ENCODE measurements around the gene LRFN4.

Gene LRFN4

DNA sequence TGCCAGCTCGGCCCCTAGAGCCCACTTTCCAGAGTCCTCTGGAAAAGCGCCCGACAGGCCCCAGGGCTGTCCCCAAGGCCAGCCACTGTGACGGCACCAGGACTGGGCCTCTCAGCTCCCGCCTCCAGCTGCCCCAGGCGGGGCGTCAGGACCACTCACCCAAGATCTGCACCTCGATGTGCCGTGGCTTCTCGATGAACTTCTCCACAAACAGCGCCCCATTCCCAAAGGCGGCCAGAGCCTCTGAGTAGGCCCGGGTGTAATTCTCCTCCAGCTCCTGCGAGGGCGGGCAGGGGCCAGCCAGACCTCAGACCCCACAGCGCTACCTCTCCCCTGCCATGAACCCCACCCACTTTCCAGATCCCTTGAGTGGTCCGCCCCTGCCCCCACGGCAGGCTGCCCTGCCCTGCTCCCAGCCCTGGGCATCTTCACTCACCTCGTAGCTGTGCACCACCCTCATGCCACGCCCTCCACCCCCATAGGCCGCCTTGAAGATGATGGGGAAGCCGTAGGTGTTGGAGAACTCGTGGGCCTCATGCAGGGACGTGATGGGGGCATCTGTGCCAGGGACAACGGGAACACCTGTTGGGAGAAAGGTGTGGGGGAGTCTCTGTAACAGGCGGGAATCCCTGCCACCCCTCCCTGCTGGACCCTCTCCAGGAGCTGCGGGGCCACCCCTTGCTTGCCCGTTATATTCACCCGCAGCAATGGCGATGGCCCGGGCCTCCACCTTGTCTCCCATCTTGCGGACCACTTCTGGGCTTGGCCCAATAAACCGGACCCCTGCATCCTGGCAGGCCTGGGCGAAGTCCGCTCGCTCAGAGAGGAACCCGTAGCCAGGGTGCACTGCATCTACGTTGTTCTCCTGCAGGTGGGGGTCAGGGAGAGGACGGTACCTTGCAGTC, 14.0 kb downstream of the LRFN4 start:
- DNase-seq (ENCODE audit: low spot score): no peak

DNA sequence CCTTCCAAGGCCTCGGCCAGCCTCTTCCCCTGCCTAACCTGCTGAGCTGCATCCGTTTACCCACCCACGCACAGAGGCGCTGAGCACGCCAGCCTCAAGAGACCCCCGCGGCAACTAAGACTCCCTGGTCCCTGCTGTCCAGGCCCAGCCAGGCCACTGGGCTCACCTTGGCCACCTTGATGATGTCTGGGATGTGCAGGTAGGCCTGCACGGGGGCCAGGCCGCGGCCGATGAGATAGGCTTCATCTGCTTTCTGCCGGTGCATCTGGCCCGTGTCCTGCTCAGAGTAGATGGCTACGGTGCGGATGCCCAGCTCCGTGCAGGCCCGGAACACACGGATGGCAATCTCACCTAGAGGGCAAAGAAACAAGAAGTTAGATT, 14.6 kb downstream of the LRFN4 start:
- DNase-seq (ENCODE audit: low spot score): no peak

DNA sequence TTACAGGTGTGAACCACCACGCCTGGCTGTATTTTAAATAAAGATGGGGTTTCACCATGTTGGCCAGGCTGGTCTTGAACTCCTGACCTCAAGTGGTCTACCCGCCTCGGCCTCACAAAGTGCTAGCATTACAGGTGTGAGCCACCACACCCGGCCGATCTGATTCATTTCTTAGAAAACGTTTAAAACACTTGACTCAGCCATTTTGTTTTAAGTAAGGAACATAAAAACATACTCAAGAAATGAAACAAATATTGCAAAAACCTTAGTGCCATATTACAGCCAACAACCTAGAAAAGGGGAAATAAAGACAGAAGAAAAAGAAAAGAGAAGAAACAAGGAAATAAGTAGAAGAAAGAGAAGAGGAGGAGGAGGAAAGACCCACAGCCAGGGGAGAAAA, 17.4 kb downstream of the LRFN4 start:
- DNase-seq (ENCODE audit: low spot score): no peak

DNA sequence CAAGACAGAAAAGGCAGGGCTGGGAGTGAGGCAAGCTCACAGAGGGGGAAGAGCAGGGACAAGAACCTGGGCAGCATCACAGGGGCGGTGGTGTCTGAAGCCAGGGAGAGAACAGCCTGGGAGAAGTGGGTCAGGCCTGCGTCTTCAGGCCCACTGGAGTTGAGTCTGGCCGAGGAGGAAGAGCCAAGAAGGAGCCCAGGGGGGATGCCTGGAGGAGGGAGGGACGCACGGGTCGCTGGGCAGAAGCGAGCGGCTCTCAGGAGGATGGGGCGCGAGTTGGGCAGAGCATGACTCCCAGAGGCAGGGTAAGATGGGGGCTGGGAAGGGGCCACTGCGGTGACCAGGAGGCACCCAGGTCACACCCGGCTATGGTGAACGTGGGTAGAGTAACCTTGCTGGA, 18.5 kb downstream of the LRFN4 start:
- DNase-seq (ENCODE audit: low spot score): no peak

DNA sequence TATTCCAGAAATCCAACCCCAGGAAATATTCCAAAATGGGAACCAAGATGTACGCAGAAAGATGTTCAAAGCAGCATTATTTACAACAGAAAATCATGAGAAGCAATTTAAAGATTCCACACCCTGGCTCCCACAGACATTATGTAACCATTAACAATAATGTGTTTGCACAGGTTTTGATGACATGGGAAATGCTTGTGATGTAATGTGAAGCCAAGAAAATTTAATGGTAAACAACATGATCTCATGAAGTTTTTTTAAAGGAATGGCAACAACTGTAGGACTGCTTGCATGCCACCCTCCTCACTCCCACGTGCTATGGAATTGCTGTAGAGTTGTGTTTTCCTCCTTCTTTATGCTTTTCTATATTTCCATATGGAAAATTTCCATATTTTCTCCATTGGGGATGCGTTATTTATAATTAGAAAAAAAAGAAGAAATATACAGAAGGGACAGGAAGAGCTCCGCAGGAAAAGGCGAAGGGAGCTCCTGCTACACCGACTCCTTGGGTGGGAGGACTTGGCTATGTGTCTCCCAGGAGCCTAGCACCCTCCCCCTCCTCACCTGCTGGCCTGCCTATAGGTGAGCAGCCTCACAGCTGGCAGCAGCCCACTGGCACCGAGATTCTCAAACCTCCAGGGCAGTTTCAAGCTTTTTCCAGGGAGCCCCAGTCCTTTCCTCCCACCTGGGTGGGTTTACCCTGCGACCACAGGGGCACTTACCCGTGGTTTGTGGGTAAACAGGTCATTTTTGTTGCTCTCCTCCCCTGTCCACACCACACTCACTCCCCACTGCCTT, 20.9 kb downstream of the LRFN4 start:
- no peak for DNase-seq (ENCODE audit: low spot score)

DNA sequence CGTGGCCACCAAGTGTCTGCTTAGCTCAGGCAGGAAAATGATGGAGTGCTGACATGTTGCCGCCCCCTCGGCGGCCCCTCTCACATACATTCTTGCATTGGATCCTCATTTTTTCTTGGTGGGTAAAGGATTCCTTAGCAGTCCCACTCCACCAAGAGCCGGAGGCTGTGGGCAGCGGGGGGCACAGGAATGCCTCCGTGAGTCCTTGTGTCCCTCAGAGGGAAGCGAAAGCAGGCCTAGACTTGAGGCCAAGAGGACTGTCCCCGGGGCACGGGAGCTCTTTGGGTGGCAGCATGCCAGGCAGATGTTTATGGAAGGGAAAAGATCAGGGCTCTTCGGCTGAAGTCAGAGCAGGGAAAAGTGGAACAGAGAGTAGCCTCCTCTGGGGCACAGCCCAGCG, 21.6 kb downstream of the LRFN4 start:
- DNase-seq (ENCODE audit: low spot score): peak; percentile 19

DNA sequence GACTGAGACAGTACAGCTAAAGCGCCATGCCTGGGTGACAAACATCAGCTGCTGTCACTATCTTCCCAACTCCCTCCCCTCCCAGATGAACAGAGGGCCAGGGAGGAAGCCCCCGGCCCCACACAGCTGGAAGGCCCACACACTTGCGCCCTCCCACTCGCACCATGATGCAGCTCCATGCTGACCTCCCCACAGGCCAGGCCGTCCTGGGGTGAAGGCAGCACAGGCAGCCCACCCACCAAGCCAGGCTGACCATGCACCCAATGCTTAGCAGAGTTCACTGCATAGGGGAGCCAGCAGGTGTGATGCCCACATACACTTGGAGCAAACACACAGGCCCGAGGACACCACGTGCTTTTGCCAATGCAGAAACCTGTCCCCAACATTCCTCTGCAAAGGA, 22.1 kb downstream of the LRFN4 start:
- DNase-seq (ENCODE audit: low spot score): no peak

DNA sequence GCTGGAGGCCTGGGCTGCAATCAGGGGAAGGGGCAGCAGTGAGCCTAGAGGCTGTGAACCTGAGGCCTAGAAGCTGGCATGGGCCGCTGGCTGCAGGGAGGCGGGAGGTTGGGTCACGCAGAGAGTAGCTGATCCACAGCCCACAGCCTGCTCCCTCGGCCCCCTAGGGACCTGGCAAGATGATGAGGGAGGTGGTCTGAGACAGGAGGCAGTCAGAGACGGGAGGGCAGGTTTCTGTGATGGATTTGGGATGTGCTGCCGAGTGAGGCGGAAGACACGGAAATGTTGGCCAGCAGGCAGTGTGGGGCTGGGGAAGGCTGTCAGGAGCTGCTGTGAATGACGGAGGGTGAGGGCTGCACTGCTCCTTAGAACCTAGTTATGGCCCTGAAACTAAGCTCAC, 22.7 kb downstream of the LRFN4 start:
- no peak for DNase-seq (ENCODE audit: low spot score)

DNA sequence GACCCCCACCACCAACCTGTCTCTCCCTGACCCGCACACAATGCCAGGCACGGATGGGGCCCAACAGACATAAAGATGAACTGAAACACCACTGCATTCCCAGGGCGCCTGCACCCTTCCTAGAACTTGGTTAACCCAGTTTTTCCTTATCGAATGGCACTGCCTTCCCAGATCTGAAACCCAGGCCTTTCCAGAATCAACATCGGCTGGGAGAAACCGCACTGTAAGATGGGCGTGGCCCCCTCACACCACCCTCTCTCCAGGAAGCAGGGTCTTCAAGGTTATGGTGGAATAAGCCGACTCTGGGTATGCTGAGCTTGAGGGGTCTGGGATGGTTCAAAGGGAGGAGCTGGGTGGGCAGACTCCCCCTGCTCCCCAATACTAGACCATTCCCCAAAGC, 23.1 kb downstream of the LRFN4 start:
- DNase-seq (ENCODE audit: low spot score): no peak

DNA sequence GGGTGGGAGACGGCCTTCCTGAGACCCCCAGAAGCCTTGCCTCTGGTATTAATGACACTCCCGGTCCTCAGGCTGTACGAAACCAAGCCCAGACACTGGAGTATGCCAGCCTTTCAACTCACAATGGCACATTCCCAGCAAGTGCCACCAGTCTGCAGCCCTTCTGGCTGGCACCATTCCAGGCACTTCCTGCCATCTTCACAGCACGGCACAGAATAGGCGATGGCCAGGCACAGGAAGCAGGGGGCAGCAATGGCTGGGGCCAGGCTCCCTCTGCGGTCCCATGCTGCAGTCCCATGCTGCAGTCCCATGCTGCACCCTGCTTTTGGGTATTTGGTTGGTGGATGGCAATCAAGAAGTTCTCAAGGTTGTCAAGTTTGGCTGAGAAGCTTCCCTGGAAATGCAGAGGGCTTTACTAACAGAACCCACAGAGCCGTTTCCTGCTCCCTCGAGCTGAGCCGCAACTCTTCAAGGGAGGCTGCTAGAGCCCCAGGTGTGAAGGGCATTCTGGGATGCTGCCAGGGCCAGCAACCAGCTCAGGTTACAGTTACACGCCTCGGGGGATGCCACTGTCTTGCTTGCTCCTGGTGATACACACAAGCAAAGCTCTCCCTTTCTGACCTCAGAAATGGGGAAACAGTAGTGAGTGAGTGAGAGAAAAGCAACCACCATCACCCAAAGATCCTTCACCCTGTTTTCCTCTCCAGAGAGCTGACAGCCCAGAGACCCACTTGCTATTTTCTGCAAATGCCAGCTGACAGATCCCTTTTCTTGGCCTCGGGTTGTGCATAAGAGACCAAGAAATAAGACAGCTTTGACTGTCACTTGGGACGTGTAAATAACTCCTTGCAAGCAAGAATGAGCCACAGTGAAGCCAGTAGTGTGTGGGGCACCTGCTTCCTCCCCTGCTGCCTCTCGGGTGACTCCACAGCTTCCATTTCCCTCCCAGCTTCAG, 23.9 kb downstream of the LRFN4 start:
- no peak for DNase-seq (ENCODE audit: low spot score)

DNA sequence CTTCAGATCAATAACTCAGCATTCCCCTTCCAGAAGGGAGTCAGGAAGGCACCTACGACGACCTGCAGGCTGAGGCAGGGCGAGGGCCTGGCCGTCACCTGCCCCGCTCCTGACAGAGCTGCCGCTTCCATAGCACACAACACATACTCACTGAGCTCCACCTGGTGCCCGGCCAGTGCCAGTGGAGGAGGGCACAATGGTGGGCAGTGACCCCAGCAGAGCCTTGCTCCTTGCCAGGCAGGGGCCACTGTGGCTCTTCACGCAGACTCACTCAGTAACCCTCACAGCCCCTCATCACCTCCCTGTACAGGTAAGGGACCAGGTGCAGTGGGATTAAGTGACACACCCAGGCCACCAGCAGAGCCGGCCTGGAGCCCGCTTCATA, 24.6 kb downstream of the LRFN4 start:
- DNase-seq (ENCODE audit: low spot score): no peak

DNA sequence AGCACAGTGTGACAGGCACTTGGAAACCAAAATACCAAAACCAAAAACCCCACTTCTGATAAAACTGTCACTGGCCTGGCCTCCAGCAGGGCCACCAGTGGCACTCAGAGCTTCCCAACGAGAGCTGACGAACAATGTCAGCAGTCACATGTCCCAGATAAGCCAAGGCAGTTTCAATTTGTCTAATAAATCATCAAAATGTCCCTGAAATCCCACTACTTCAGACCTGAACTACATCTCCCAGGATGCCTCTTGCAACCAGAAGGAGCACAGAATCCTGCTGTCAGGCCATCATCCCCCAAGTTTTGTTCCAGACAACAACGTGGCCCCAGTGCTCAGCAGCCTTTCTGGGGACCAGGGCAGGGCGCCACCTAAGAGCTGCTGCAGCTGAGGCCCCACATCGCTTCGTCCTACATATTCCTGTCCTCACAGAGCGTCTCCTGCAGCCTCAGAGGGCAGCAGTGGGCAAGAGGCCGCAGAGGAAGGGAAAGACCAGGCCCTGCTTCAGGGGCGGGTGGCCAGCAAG, 25.1 kb downstream of the LRFN4 start:
- DNase-seq (ENCODE audit: low spot score): no peak

DNA sequence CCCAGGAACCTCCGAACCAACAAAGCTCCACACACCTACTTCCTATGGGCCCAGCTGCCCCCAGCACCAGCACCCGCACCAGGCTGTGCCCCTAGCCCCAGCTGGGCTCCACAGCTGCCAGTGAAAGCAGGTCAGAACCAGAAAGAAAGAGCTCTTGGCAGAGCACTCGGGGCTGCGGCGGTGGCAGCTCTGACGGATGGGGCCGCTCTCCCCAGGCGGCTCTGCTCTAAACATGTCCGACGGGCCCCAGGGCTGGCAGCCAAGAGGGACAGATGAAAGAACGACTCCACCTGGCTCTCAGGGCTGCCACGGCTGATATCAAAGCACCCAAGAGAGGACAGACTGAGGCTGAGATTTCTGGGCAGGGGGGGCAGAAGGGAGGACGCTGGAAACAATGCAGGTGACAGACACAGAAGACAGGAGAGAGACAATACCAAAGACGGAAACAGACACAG, 25.7 kb downstream of the LRFN4 start:
- DNase-seq (ENCODE audit: low spot score): no peak

DNA sequence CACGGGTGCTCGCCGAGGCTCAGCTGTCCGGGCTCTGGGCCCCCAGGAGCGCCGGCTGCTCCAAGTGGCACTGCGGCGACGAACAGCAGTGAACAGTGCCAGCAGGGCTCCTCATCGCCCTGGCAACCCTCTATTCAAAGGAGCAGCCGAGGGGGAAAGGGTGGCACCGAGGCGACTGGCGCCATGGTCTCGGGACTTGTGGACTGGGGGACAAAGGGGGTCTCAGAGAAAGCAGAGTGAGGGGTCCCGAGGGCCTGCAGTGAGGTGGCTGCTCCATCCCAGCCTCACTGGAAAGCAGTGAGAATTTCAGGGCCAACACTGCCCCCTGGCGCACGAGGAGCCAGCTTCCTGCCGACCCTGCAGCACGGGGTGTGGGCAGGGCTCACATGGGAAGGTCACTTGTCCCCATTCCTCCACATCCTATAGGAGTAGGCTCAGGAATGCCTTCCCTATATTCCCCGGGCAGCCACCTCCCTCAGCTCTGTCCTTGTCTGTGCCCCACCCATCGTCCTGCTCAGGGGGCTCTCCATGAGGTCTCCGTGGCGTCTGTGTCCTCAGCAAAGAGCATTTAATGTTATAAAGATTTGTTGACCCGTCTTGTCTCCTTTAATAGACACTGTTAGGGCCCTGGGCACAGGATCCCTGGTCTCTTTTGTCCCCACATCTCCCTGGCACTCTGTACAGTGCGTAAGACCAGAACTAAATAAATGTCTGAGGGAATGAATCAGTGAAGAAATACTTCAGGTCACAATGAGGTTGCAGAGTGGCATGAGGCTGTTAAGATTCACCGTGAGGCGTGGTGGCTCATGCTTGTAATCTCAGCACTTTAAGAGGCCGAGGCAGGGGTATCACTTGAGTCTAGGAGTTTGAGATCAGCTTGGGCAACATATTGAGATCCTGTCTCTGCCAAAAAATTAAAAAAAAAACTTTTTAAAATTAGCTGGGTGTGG, 26.4 kb downstream of the LRFN4 start:
- peak; percentile 27 for DNase-seq (ENCODE audit: low spot score)

DNA sequence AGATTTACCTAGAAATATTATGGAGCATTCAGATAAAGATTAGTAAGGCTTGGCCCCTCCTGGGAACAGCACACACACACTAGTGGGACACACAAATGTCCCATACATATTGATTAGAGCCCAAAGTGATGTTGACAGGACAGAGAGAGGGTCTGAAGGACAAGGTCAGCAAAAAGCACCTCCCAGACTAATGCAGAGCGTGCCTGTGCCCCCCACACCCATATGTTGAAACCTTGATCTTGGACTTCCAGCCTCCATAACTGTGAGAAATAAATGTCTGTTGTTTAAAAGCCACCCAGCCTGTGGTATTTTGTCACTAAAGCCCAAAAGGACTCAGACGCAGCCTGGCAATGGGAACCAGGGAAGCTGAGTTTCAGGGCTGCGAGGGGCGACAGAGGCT, 27.6 kb downstream of the LRFN4 start:
- no peak for DNase-seq (ENCODE audit: low spot score)

DNA sequence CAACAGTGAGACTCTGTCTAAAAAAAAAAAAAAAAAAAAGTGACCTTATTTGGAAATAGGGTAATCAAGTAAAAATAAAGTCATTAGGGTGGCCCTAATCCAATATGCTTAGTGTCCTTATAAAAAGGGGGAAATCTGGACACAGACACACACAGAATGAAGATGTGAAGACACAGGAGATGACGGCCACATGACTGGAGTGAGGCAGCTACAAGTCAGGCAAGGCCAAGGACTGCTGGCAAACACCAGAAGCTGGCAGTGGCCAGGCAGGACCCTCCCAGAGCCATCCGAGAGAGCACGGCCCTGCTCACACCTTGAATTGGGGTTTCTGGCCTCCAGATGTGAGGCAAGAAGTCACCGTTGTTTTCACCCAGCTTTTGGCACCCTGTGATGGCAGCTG, 28.6 kb downstream of the LRFN4 start:
- no peak for DNase-seq (ENCODE audit: low spot score)

DNA sequence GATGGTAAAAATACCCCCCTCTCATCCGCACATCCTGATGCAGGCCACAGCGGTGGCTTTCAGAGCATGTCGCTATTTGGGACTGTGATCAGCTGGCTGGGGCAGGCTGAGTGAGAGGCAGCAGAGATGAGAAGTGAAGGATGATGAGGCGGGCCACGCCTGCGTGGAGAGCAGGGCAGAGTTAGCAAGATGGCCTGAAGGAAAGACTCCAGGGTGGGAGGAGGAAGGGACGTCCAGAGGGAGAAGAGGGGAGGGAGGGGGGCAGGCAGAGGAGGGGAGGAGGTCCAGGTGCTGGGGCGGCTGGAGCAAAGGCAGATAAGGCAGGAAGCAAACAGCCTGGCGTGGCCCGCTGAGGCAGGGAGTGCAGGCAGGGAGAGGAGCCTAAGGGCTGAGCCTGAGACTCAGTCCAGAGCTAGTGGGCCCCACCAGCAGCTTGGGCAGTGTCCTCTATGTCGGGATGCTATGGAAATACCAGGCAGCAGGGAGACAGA, 29.1 kb downstream of the LRFN4 start:
- no peak for DNase-seq (ENCODE audit: low spot score)

DNA sequence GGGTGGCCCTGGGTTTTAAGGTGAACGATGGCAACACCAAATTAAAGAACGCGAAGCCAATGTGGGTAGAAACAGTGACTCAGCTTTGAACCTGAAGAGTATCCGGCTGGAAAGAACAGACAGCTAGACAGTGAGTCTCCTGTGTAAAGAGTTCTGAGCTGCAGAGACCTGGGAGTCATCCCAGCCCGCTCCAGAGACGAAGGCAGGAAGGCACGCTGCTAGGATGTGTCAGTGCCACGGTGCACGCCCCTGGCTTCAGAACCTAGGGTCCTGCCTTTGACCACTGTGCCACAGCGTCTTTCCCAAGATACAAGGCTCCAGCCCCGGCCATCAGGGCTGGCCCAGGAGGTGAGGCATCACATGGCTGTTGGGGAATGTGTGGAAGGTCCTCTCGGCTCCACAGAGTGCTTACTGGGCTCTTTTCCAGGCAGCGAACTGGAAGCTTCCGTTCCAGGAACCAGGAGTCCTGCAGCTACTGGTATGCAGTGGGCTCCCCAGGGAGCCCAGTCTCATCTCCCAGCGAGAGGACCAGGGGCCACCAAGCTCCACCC, 29.9 kb downstream of the LRFN4 start:
- DNase-seq (ENCODE audit: low spot score): no peak

DNA sequence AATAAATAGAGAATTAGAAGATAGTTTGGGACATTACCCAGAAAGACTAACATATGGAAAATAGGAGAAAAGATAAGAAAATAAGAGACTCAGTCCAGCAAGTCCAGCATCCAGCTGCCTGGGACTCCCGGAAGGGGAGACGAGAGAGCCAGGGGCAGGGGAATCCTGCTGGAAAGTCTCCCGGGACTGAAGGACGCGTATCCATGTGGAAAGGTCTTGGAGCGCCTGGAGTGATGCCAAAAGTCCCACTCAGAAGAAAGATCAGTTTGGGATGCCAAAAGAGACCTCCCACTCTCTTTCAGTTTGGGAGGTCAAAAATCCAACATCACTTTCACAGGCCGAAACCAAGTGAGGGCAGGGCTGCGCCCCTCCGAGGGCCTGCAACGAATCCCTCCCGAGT, 30.7 kb downstream of the LRFN4 start:
- DNase-seq (ENCODE audit: low spot score): no peak

DNA sequence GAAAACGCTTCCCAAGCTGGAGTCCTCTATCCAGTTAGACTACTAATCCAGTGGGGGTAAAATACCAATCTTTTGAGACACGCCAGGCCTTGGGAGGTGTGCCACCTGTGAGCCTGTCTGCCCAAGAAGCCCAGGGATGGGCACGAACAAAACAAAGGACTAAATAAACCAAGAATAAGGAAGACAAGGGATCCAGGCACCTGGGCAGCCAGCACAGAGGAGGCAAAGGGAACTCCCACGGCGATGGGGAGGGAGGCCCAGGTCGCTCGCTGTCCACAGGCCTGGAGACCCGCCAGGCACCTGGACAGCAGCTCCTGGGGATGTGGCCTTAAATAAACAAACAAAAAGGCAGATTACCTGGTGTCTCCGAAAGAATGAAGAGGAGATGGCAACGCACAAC, 31.4 kb downstream of the LRFN4 start:
- no peak for DNase-seq (ENCODE audit: low spot score)
